Adipocyte (in vitro differentiated cells): ENCODE measurements around the gene UNC5A.

Experiments
- DNase-seq: peaks from one replicate; pipeline ENCODE4 v3.0.0-alpha.2; 2015; ENCODE audit warnings: low read depth
- H3K27me3 ChIP-seq: replicated peaks from 2 replicates; pipeline ENCODE4 v1.7.0; 2013; ENCODE audit warnings: mild to moderate bottlenecking, low read length, moderate library complexity; ENCODE audit not compliant: control insufficient read depth, insufficient read depth
- H3K36me3 ChIP-seq: 2 replicates; pipeline ENCODE4 v1.7.0; 2013; ENCODE audit warnings: low read length, mild to moderate bottlenecking, moderate library complexity; ENCODE audit not compliant: control insufficient read depth, insufficient read depth, severe bottlenecking
- H3K4me1 ChIP-seq: 2 replicates; pipeline ENCODE4 v1.7.0; 2013; ENCODE audit warnings: mild to moderate bottlenecking, low read length, moderate library complexity; ENCODE audit not compliant: control insufficient read depth, insufficient read depth
- H3K4me3 ChIP-seq: 2 replicates; pipeline ENCODE4 v1.7.0; 2013; ENCODE audit warnings: mild to moderate bottlenecking, low read length, moderate library complexity
- H3K9ac ChIP-seq: 2 replicates; pipeline ENCODE4 v1.7.0; 2013; ENCODE audit warnings: mild to moderate bottlenecking, low read length, moderate library complexity
- H3K9me3 ChIP-seq: 2 replicates; pipeline ENCODE4 v1.7.0; 2013; ENCODE audit warnings: mild to moderate bottlenecking, low read length, moderate library complexity; ENCODE audit not compliant: control insufficient read depth

Gene UNC5A

GRCh38 chr5:176879663-176880361, 69.5 kb downstream of the UNC5A start:
- Histone ChIP-seq H3K36me3 (no peaks in the 10 kb centered on the region), H3K9me3 (no peaks in the 10 kb centered on the region), H3K4me1 (no peaks in the 10 kb centered on the region), H3K27me3 (peaks cover 62% of the 10 kb centered on the region), H3K9ac (no peak overlapping the region), H3K4me3 (no peak overlapping the region)
- DNase-seq: no peak

GRCh38 chr5:176880366-176881020, 70.1 kb downstream of the UNC5A start:
- DNase-seq: no peak
- H3K9ac ChIP-seq: no peak overlapping the region
- H3K4me3 ChIP-seq: no peak overlapping the region
- no peaks in the 10 kb centered on the region for H3K36me3 ChIP-seq
- H3K4me1 ChIP-seq: no peaks in the 10 kb centered on the region
- peaks cover 57% of the 10 kb centered on the region for H3K27me3 ChIP-seq
- no peaks in the 10 kb centered on the region for H3K9me3 ChIP-seq

DNA sequence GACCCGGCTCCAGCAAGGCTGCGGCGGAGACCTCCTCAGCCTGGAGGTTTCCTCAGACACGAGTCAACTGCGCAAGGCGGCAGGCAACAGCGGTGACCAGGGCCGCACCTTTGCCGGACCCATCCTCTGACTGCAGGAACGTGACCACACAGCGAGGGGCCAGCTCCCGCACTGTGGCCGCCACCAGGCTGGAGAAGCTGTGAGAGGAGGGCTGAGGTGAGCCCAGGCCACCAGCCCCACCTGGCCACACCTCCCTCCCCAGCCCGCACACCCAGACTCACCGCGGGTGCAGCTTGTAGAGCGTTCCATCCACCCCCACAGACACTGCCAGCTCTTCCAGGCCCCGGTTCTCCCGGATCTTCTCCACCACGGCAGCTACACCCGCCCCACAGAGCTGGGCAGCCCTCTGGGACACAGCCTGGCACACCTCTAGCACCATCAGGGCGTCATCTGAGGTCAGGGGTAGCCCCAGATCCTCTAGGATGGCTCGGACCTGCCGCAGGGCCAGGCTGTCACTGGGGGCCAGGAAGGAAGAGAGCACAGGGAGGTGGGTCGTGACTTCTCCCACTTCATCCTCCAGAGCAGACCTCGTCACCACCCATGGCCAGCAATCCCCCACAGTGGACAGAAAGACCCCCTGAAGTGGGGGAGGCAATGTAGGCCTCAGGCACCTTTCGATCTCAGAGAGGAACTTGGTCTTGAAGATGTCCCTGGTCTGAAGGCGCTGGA, 70.8 kb downstream of the UNC5A start:
- H3K27me3 ChIP-seq: peaks cover 51% of the 10 kb centered on the region
- no peak overlapping the region for H3K9ac ChIP-seq
- no peaks in the 10 kb centered on the region for H3K9me3 ChIP-seq
- H3K4me3 ChIP-seq: no peak overlapping the region
- H3K36me3 ChIP-seq: no peaks in the 10 kb centered on the region
- DNase-seq: no peak
- no peaks in the 10 kb centered on the region for H3K4me1 ChIP-seq

DNA sequence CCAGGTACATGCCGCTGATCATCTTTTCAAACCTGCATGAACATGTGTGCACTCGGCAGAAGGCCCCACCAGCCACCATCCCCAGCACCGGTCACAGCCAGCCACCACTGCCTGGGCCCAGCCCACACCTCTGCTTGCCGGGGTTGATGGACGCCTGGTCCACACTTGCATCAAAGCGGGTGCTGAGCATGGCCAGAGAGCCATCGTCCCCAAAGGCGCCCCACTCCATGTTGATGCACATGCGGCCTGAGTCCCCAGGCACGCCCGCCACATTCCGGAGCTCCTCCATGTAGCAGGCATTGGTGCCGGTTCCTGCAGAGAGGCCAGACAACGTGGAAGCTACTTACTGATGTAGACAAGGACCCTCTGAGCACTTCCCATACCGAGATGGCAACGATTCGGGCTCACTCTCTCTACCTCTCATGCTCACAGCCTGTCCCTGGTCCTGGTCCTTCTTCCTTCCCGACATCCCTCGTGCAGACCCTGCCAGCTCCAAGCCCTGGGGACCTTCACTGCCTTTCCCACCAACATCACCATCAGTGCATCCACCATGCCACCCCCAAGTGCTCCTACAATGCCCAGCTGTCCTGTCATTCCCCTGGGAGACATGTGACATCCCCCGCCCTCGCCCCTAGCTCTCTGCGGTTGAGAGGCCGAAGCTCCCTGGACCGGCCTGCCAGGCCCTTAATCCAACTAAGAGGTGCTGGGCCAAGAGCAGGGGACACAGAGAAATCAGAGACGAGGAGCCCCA, 71.6 kb downstream of the UNC5A start:
- H3K36me3 ChIP-seq: no peaks in the 10 kb centered on the region
- no peak overlapping the region for H3K9ac ChIP-seq
- H3K9me3 ChIP-seq: no peaks in the 10 kb centered on the region
- H3K4me1 ChIP-seq: no peaks in the 10 kb centered on the region
- no peak overlapping the region for H3K4me3 ChIP-seq
- peaks cover 43% of the 10 kb centered on the region for H3K27me3 ChIP-seq
- DNase-seq: no peak

DNA sequence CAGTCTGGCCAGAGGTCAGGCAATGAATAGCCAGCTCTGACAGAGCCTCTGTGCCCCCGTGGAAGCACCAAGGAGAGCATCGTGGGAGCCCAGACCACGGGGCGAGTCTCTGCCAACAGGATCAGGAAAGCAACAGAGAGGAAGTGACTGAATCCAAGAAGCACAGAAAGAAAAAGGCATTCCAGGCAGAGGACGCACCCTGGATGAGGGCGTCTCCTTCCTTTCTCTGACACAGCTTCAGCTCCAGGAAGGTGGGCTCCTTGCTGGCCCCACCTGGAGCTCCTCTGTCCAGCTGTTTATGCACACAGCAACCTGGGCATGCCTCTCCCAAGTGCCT, 72.2 kb downstream of the UNC5A start:
- no peak for DNase-seq
- Histone ChIP-seq H3K4me1 (no peaks in the 10 kb centered on the region), H3K36me3 (no peaks in the 10 kb centered on the region), H3K9ac (no peak overlapping the region), H3K4me3 (no peak overlapping the region), H3K9me3 (no peaks in the 10 kb centered on the region), H3K27me3 (peaks cover 44% of the 10 kb centered on the region)

- H3K36me3 ChIP-seq: no peaks in the 10 kb centered on the region
- no peaks in the 10 kb centered on the region for H3K4me1 ChIP-seq
Observed at GRCh38 chr5:176883700-176884570, 73.6 kb downstream of the UNC5A start.

DNA sequence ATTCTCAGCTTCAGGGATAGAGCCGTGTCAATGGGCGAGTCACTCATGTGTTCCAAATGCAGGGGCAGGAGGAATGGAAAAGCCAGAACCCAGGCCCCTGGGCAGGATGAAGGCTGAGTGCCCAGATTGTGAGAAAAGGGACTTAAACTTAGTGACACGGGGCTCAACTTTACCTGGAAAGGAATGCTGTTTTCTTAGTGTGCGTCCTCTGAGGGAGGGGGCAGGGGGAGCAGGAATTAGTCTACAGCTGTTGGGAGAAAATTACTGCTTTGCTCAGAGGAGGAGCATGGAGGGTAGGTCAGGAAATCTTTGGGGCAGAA, 74.2 kb downstream of the UNC5A start:
- no peaks in the 10 kb centered on the region for H3K36me3 ChIP-seq
- H3K4me1 ChIP-seq: no peaks in the 10 kb centered on the region
- H3K9ac ChIP-seq: no peak overlapping the region
- DNase-seq: no peak
- H3K27me3 ChIP-seq: peaks cover 45% of the 10 kb centered on the region
- H3K9me3 ChIP-seq: no peaks in the 10 kb centered on the region
- no peak overlapping the region for H3K4me3 ChIP-seq

More at GRCh38 chr5:176883700-176884570, 73.6 kb downstream of the UNC5A start:
- DNase-seq: no peak
- Histone ChIP-seq H3K27me3 (peaks cover 43% of the 10 kb centered on the region), H3K9me3 (no peaks in the 10 kb centered on the region), H3K4me3 (no peak overlapping the region), H3K9ac (no peak overlapping the region)

- no peak for DNase-seq
- no peak overlapping the region for H3K9ac ChIP-seq
- H3K9me3 ChIP-seq: no peaks in the 10 kb centered on the region
- H3K36me3 ChIP-seq: no peaks in the 10 kb centered on the region
- H3K27me3 ChIP-seq: peaks cover 55% of the 10 kb centered on the region
- H3K4me1 ChIP-seq: no peaks in the 10 kb centered on the region
- H3K4me3 ChIP-seq: no peak overlapping the region
Observed at GRCh38 chr5:176886336-176887251, 76.2 kb downstream of the UNC5A start.

DNA sequence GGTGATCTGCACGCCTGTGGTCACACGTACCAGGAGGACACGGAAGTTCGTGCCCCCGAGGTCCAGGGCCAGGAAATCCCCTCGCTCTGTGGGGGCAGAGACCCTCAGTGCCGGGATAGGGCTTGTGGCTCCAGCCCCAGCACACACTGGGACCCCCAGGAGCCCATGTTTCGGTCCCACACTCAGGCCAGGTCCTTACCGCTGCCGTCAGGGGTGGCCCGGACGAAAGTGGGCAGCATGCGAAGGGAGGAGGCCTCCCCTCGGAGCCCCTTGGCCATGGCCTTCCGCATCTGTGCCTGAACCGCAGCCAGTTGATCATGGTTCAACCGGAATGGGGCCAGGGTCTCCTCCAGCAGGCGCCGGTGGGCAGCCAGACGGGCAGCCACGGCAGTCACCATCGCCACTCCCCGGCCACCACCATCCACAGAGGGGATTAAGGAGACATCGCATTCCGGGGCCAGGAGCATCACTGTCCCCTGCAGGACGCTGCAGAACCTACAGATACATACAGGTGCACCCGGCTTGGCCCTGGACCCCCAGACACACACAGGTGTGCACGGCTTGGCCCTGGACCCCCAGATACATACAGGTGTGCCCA, 77.0 kb downstream of the UNC5A start:
- Histone ChIP-seq H3K36me3 (no peaks in the 10 kb centered on the region), H3K4me3 (no peak overlapping the region), H3K4me1 (no peaks in the 10 kb centered on the region), H3K9me3 (no peaks in the 10 kb centered on the region), H3K27me3 (peaks cover 61% of the 10 kb centered on the region), H3K9ac (no peak overlapping the region)
- DNase-seq: no peak
